Suprapubic skin (tissue), 4 donors: ENCODE measurements around the gene SORCS2.

Experiments
- EP300 ChIP-seq: sonication (generic); formaldehyde crosslinking; IDR thresholded peaks from one replicate; pipeline ENCODE4 v1.6.1; 2017; ENCODE audit warnings: antibody characterized with exemption
- POLR2A ChIP-seq, 2 donors: fragments of 450-650 bp; IDR thresholded peaks; one replicate each; pipeline ENCODE4 v1.6.1; 2017; ENCODE audit warnings: antibody characterized with exemption in 2 of 2, mild to moderate bottlenecking in 2 of 2, moderate library complexity in 2 of 2
- POLR2AphosphoS5 ChIP-seq, 3 donors: sonication (generic); formaldehyde crosslinking; IDR thresholded peaks; one replicate each; pipeline ENCODE4 v1.6.1; 2017; ENCODE audit warnings: antibody characterized with exemption in 3 of 3
- TF ChIP-seq, protein P1 (sequence below), 2 donors: fragments of 200-600 bp in 1 of 2; fragments of 450-650 bp in 1 of 2; sonication (generic) in 1 of 2; IDR thresholded peaks; one replicate each; pipeline ENCODE4 v1.5.1; 2016 to 2019; ENCODE audit warnings: antibody characterized with exemption in 2 of 2, mild to moderate bottlenecking in 1 of 2, moderate library complexity in 1 of 2

- TF ChIP-seq, protein P1, sequence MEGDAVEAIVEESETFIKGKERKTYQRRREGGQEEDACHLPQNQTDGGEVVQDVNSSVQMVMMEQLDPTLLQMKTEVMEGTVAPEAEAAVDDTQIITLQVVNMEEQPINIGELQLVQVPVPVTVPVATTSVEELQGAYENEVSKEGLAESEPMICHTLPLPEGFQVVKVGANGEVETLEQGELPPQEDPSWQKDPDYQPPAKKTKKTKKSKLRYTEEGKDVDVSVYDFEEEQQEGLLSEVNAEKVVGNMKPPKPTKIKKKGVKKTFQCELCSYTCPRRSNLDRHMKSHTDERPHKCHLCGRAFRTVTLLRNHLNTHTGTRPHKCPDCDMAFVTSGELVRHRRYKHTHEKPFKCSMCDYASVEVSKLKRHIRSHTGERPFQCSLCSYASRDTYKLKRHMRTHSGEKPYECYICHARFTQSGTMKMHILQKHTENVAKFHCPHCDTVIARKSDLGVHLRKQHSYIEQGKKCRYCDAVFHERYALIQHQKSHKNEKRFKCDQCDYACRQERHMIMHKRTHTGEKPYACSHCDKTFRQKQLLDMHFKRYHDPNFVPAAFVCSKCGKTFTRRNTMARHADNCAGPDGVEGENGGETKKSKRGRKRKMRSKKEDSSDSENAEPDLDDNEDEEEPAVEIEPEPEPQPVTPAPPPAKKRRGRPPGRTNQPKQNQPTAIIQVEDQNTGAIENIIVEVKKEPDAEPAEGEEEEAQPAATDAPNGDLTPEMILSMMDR (IDR thresholded peaks at IDR 0.05) = no peak
- no peak for TF ChIP-seq POLR2A (IDR thresholded peaks at IDR 0.05)
- no peak for TF ChIP-seq POLR2AphosphoS5 (IDR thresholded peaks at IDR 0.05)
- no peak for TF ChIP-seq EP300
Observed at GRCh38 chr4:7338876-7339623, 146.7 kb downstream of the SORCS2 start.
